ENCODE data around the gene CDR2.
"Not testable (repeated sequence)": the region's sequence is repeated elsewhere in the genome, so short reads cannot be mapped to it uniquely, and the experiment has no call there.

The CDR2 gene

GRCh38 chr16:22374311-22375116, at the start of gene CDR2:
Gene CDR2 (minus strand): TSS chr16:22374619. CDS start chr16:22374309, 310 bp downstream.
- DNase-seq (ENCODE audit: low read depth in 2 of 2) = peak; percentile 97

- no peak for DNase-seq (ENCODE audit: low read depth in 2 of 2)
These were observed 49.3 kb upstream of the CDR2 start for GRCh38 chr16:22423716-22424115.

GRCh38 chr16:22421136-22421535, 46.7 kb upstream of the CDR2 start:
- DNase-seq (ENCODE audit: low read depth in 2 of 2) = no peak

- no peak for DNase-seq (ENCODE audit: low read depth in 2 of 2)
These were observed 46.3 kb upstream of the CDR2 start for GRCh38 chr16:22420606-22421135.

GRCh38 chr16:22419908-22420307, 45.5 kb upstream of the CDR2 start:
- no peak for DNase-seq (ENCODE audit: low read depth in 2 of 2)

GRCh38 chr16:22418826-22419225, 44.4 kb upstream of the CDR2 start:
- no peak for DNase-seq (ENCODE audit: low read depth in 2 of 2)

- DNase-seq (ENCODE audit: low read depth in 2 of 2) = not testable (repeated sequence)
These were observed 43.4 kb upstream of the CDR2 start for GRCh38 chr16:22417798-22418197.

- no peak for DNase-seq (ENCODE audit: low read depth in 2 of 2)
These were observed 42.6 kb upstream of the CDR2 start for GRCh38 chr16:22417019-22417418.

GRCh38 chr16:22413819-22414218, 39.4 kb upstream of the CDR2 start:
- no peak for DNase-seq (ENCODE audit: low read depth in 2 of 2)

GRCh38 chr16:22407486-22407885, 33.1 kb upstream of the CDR2 start:
- no peak for DNase-seq (ENCODE audit: low read depth in 2 of 2)

GRCh38 chr16:22402191-22402590, 27.8 kb upstream of the CDR2 start:
- DNase-seq (ENCODE audit: low read depth in 2 of 2) = no peak

- DNase-seq (ENCODE audit: low read depth in 2 of 2) = no peak
These were observed 26.5 kb upstream of the CDR2 start for GRCh38 chr16:22400900-22401299.

- DNase-seq (ENCODE audit: low read depth in 2 of 2) = no peak
These were observed 23.5 kb upstream of the CDR2 start for GRCh38 chr16:22397931-22398330.

- no peak for DNase-seq (ENCODE audit: low read depth in 2 of 2)
These were observed 23.0 kb upstream of the CDR2 start for GRCh38 chr16:22397464-22397863.

GRCh38 chr16:22395960-22396359, 21.5 kb upstream of the CDR2 start:
- no peak for DNase-seq (ENCODE audit: low read depth in 2 of 2)

GRCh38 chr16:22394121-22394520, 19.7 kb upstream of the CDR2 start:
- DNase-seq (ENCODE audit: low read depth in 2 of 2) = no peak

GRCh38 chr16:22388101-22388644, 13.8 kb upstream of the CDR2 start:
- DNase-seq (ENCODE audit: low read depth in 2 of 2) = no peak

GRCh38 chr16:22386976-22387375, 12.6 kb upstream of the CDR2 start:
- no peak for DNase-seq (ENCODE audit: low read depth in 2 of 2)

- DNase-seq (ENCODE audit: low read depth in 2 of 2) = no peak
These were observed 10.8 kb upstream of the CDR2 start for GRCh38 chr16:22385196-22385595.

- no peak for DNase-seq (ENCODE audit: low read depth in 2 of 2)
These were observed 9.4 kb upstream of the CDR2 start for GRCh38 chr16:22383827-22384226.

GRCh38 chr16:22381392-22381791, 7.0 kb upstream of the CDR2 start:
- no peak for DNase-seq (ENCODE audit: low read depth in 2 of 2)

GRCh38 chr16:22380529-22380928, 6.1 kb upstream of the CDR2 start:
- no peak for DNase-seq (ENCODE audit: low read depth in 2 of 2)

GRCh38 chr16:22379656-22380055, 5.2 kb upstream of the CDR2 start:
- no peak for DNase-seq (ENCODE audit: low read depth in 2 of 2)

Measured in stimulated activated CD4-positive, alpha-beta T cell treated with anti-CD3 and anti-CD28 coated beads, Interleukin-4, amount 100 ng/mL, for 48 hours (primary cell).